Measurements from ENCODE around the gene DENND1C.
"Not testable (repeated sequence)": the region's sequence is repeated elsewhere in the genome, so short reads cannot be mapped to it uniquely, and the experiment has no call there.

DENND1C gene

DNA sequence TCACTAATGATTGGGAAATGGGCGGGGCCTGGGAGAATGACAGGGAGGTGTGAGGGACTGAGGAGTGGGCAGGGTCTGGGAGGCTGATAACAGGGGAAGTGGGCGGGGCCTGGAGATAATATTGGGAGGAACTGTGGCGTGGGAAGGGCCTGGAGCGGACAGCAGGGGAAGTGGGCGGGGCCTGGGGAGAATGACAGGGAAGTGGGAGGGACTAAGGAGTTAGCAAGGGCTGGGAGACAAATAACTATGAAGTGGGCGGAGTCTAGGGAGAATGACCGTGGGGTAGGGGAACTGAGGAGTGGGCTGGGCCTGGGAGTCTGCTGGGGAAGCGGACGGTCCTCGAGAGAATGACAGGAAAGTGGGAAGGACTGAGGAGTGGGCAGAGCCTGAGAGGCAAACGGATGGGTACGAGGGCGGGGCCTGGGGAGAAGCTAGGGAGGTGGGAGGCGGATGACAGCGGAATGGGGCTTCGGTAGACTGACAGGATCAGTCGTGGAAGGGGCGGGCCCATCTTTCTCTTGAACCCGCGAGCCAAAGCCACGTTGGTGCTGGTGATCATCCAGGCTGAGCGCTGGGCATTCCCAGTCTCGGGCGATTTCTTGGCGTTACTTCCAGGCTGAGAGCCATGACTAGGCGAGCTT, 34.6 kb upstream of the DENND1C start:
- Mint-ChIP-seq H3K9me3 (peaks cover 2% of the 10 kb centered on the region), H3K4me3 (peak overlapping the region; percentile 91), H3K27ac (peak overlapping the region; percentile 86), H3K27me3 (no peaks in the 10 kb centered on the region), H3K36me3 (ENCODE audit: low read depth) (peaks cover 2% of the 10 kb centered on the region), H3K4me1 (ENCODE audit: low read depth) (peaks cover 39% of the 10 kb centered on the region)
- DNase-seq = peak; percentile 81

GRCh38 chr19:6514926-6515544, 33.4 kb upstream of the DENND1C start:
- DNase-seq = no peak
- H3K27me3 Mint-ChIP-seq = no peaks in the 10 kb centered on the region

DNA sequence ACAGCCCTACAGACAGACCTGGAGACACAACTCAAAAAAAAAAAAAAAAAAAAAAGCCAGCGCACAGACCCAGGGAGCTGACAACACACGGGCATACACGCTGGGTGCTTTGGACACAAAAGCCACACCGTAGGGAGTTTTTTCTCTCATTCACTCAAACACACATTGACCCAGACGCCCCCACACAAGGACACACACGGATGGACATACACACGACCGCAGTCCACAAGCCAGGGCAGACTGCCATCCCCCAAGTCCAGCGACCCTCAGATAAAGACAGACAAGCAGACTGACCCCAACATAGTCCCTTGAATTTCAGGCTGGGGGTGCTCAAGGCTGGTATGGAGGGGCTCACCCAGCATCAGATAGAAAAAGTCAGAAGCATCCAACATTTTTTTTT, 32.5 kb upstream of the DENND1C start:
- peaks cover 30% of the 10 kb centered on the region for H3K4me1 Mint-ChIP-seq (ENCODE audit: low read depth)
- no peak overlapping the region for H3K27ac Mint-ChIP-seq
- peaks cover under 1% of the 10 kb centered on the region for H3K9me3 Mint-ChIP-seq
- no peaks in the 10 kb centered on the region for H3K27me3 Mint-ChIP-seq
- peaks cover 2% of the 10 kb centered on the region for H3K36me3 Mint-ChIP-seq (ENCODE audit: low read depth)
- DNase-seq = no peak
- H3K4me3 Mint-ChIP-seq = no peak overlapping the region

More at GRCh38 chr19:6514926-6515544, 33.4 kb upstream of the DENND1C start:
- H3K9me3 Mint-ChIP-seq = peaks cover 2% of the 10 kb centered on the region
- peaks cover 2% of the 10 kb centered on the region for H3K36me3 Mint-ChIP-seq (ENCODE audit: low read depth)
- H3K4me3 Mint-ChIP-seq = no peak overlapping the region
- peaks cover 35% of the 10 kb centered on the region for H3K4me1 Mint-ChIP-seq (ENCODE audit: low read depth)
- H3K27ac Mint-ChIP-seq = no peak overlapping the region

GRCh38 chr19:6510618-6511017, 29.0 kb upstream of the DENND1C start:
- H3K36me3 Mint-ChIP-seq (ENCODE audit: low read depth) = no peaks in the 10 kb centered on the region
- H3K27ac Mint-ChIP-seq = no peak overlapping the region
- H3K4me1 Mint-ChIP-seq (ENCODE audit: low read depth) = peaks cover 3% of the 10 kb centered on the region
- H3K9me3 Mint-ChIP-seq = no peaks in the 10 kb centered on the region
- H3K27me3 Mint-ChIP-seq = no peaks in the 10 kb centered on the region
- no peak for DNase-seq
- H3K4me3 Mint-ChIP-seq = no peak overlapping the region

- Mint-ChIP-seq H3K27ac (no peak overlapping the region), H3K4me3 (no peak overlapping the region), H3K36me3 (ENCODE audit: low read depth) (no peaks in the 10 kb centered on the region), H3K27me3 (no peaks in the 10 kb centered on the region), H3K9me3 (no peaks in the 10 kb centered on the region), H3K4me1 (ENCODE audit: low read depth) (peaks cover 7% of the 10 kb centered on the region)
- no peak for DNase-seq
Observed at GRCh38 chr19:6509118-6509971, 27.8 kb upstream of the DENND1C start.

- not testable (repeated sequence) for H3K27ac Mint-ChIP-seq; DNase-seq; H3K36me3 Mint-ChIP-seq (ENCODE audit: low read depth); H3K4me1 Mint-ChIP-seq (ENCODE audit: low read depth); H3K9me3 Mint-ChIP-seq; H3K4me3 Mint-ChIP-seq; H3K27me3 Mint-ChIP-seq
Observed at GRCh38 chr19:6508028-6508771, 26.6 kb upstream of the DENND1C start.

- DNase-seq = no peak
- no peak overlapping the region for H3K27ac Mint-ChIP-seq
- H3K9me3 Mint-ChIP-seq = no peaks in the 10 kb centered on the region
- H3K4me3 Mint-ChIP-seq = no peak overlapping the region
- H3K27me3 Mint-ChIP-seq = peaks cover 15% of the 10 kb centered on the region
- H3K36me3 Mint-ChIP-seq (ENCODE audit: low read depth) = no peaks in the 10 kb centered on the region
- peaks cover 16% of the 10 kb centered on the region for H3K4me1 Mint-ChIP-seq (ENCODE audit: low read depth)
Observed at GRCh38 chr19:6503407-6504201, 22.0 kb upstream of the DENND1C start.

GRCh38 chr19:6501740-6502648, 20.4 kb upstream of the DENND1C start, which contains the start of gene TUBB4A:
TUBB4A (minus strand) TSS chr19:6502309; CDS start chr19:6502212, 97 bp downstream.
- Mint-ChIP-seq H3K4me3 (peak within 1 kb of the TSS; percentile 79), H3K27me3 (peaks cover 15% of the 10 kb centered on the region), H3K36me3 (ENCODE audit: low read depth) (no peaks in the 10 kb centered on the region), H3K27ac (peak within 1 kb of the TSS; percentile 65), H3K4me1 (ENCODE audit: low read depth) (peaks cover 16% of the 10 kb centered on the region), H3K9me3 (no peaks in the 10 kb centered on the region)
- DNase-seq = peak; percentile 76

DNA sequence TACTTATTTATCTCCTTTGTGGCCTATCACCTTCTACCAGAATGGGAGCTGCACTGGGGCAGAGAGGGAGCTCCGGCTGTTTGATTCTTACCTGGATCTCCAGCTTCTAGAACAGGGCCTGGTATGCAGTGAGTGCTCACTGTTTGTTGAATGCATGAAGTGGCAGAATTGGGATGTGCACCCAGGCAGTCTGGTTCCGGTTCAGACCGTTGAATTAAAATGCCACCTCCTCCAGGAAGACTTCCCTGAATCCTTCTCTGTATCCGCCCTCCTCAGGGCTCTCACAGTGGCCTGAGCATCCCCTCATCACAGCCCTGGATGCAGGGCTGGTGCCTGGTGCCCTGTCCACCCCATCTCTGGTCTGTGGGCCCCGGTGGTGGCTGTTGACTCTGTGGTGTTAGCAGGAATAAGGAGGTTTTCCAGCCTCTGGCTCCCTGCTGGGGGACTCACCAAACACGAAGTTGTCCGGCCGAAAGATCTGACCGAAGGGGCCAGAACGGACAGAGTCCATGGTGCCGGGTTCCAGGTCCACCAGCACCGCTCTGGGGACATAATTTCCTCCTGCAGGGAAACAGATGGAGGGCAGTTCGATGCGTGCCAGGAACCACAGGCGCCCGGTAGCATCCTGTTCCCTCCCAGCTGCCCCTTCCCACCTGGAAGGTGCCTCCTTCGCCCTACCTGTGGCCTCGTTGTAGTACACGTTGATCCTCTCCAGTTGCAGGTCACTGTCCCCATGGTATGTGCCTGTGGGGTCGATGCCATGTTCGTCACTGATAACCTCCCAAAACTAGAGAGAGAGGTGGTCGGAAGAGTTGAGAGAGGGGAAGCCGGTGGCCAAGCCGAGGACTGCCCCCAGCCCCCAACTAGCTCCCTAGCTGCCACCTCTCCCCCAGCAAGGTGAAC, 19.5 kb upstream of the DENND1C start:
- peaks cover 15% of the 10 kb centered on the region for H3K27me3 Mint-ChIP-seq
- H3K27ac Mint-ChIP-seq = peak overlapping the region; percentile 65
- no peak for DNase-seq
- peak overlapping the region; percentile 79 for H3K4me3 Mint-ChIP-seq
- no peaks in the 10 kb centered on the region for H3K36me3 Mint-ChIP-seq (ENCODE audit: low read depth)
- H3K4me1 Mint-ChIP-seq (ENCODE audit: low read depth) = peaks cover 16% of the 10 kb centered on the region
- no peaks in the 10 kb centered on the region for H3K9me3 Mint-ChIP-seq

DNA sequence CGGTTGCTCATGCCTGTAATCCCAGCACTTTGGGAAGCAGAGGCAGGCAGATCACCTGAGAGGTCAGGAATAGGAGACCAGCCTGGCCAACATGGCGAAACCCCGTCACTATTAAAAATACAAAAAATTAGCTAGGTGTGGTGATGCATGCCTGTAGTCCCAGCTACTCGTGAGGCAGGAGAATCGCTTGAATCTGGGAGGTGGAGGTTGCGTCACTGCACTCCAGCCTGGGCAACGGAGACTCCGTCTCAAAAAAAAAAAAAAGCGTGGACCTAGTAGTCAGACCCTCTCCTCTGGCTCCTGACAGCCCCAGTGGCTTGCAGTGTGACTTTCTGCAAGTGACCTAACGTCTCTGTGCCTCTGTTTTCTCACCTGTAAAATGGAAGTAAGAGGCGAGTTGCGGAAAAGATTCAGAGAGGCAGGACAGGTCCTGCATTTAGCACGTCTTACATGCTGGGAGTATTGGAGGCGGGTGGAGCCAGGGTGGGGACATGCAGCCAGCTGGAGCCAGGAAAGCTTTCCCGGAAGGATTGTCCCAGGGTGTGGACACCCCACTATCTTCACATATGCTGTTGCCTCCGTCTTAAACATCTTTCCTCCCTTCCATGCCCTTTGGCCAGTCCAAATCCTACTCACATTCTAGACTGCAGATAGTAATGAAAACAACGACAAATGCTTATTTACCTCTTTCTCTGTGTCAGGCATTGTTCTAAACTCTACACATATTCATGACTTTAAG, 17.6 kb upstream of the DENND1C start:
- Mint-ChIP-seq H3K36me3 (ENCODE audit: low read depth) (no peaks in the 10 kb centered on the region), H3K9me3 (no peaks in the 10 kb centered on the region), H3K4me3 (no peak overlapping the region), H3K4me1 (ENCODE audit: low read depth) (peaks cover 12% of the 10 kb centered on the region), H3K27me3 (peaks cover 15% of the 10 kb centered on the region), H3K27ac (no peak overlapping the region)
- no peak for DNase-seq

DNA sequence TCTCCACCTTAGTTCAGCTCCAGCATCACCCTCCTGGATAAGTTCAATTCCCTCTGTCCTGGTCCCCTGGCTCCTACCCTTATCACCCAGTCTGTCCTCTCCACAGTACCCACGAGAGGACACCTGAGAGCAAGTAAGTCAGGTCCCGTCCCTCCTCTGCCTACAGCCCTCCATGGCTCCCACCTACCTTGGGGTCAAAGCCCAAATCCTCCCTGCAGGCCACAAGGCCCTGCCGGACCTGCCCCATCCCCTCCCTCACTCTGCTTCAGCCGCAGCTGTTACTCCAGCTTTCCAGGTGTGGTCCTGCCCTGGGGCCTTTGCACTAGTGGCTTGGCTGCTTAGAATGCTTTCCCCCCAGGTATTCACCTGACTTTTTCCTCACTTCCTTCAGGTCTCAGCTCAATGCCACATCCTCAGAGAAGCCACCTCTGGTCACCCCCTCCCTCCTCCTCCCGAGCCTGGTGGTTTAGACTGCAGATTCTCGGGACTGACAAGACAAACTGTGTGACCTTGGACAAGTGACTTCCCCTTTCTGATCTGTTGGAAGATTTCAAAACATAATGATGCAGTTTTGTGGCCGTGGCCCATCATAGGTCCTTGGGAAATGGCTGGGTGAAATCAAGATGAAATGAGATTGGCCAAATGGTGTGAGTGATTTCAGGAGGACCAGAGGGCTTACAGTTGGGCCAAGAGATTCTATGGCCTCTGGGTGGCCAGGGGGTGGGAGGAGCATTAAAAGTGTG, 16.9 kb upstream of the DENND1C start:
- DNase-seq = no peak
- Mint-ChIP-seq H3K4me1 (ENCODE audit: low read depth) (peaks cover 12% of the 10 kb centered on the region), H3K27ac (no peak overlapping the region), H3K4me3 (no peak overlapping the region), H3K27me3 (peaks cover 12% of the 10 kb centered on the region), H3K9me3 (no peaks in the 10 kb centered on the region), H3K36me3 (ENCODE audit: low read depth) (no peaks in the 10 kb centered on the region)
